Endothelial cell of umbilical vein (primary cell): ENCODE results near the gene CCNY. TPM values are rescaled to one million over a fixed set of nuclear protein-coding genes. Genes with fewer than 3 reads are reported as not detected.

Experiments
- BruUV-seq: library from RNA; stranded (reverse); fragments of 400-500 nt; replicated peaks from 2 replicates; lab custom pipeline; 2021; lab: Mats Ljungman, UMichigan
- CTCF ChIA-PET: fragments of 300-600, 350-600 bp; sonication (Branson Sonifier 250); formaldehyde crosslinking; loops from one replicate; lab custom pipeline; 2021; ENCODE audit warnings: antibody characterized with exemption, inconsistent platforms; lab: Charles Lee
- POLR2A ChIA-PET: fragments of 300-600, 350-600 bp; sonication (Branson Sonifier 250); formaldehyde crosslinking; loops from one replicate; lab custom pipeline; 2021; ENCODE audit warnings: antibody characterized with exemption, inconsistent platforms; lab: Charles Lee
- DNase-seq: peaks from one replicate; pipeline ENCODE4 v3.0.0-alpha.2; 2011; ENCODE audit warnings: low read depth, low spot score
- FAIRE-seq: peaks from 2 replicates; lab custom pipeline; 2011; peaks lifted over from hg19 to GRCh38; lab: Jason Lieb, UNC
- H2AFZ ChIP-seq: 2 replicates; pipeline ENCODE4 v1.6.0; 2012; ENCODE audit warnings: low read depth, low read length, control low read depth, inconsistent platforms
- H3K27ac ChIP-seq: 2 replicates; pipeline ENCODE4 v1.5.1; 2011; ENCODE audit warnings: low read depth, mild to moderate bottlenecking, control low read depth, low read length, moderate library complexity; ENCODE audit not compliant: insufficient read depth
- H3K27me3 ChIP-seq, 2 experiments: 2 replicates each; pipeline versions ENCODE4 v1.6.0 to v1.6.1; 2011; ENCODE audit warnings: low read length in 2 of 2, mixed read lengths in 1 of 2; ENCODE audit not compliant: control insufficient read depth in 2 of 2, insufficient read depth in 2 of 2
- H3K36me3 ChIP-seq, 2 experiments: 2 replicates in 1 of 2; 3 replicates in 1 of 2; pipeline ENCODE4 v1.5.1; 2011; ENCODE audit warnings: low read length in 2 of 2, mild to moderate bottlenecking in 1 of 2, moderate library complexity in 1 of 2; ENCODE audit not compliant: control insufficient read depth in 2 of 2, insufficient read depth in 2 of 2; ENCODE audit errors: extremely low read depth in 1 of 2
- H3K4me1 ChIP-seq: 3 replicates; pipeline ENCODE4 v1.5.1; 2011; ENCODE audit warnings: mild to moderate bottlenecking, low read length; ENCODE audit not compliant: control insufficient read depth, insufficient read depth; ENCODE audit errors: extremely low read depth
- H3K4me2 ChIP-seq: 2 replicates; pipeline ENCODE4 v1.6.1; 2011; ENCODE audit warnings: low read length, control low read depth, mixed read lengths; ENCODE audit not compliant: insufficient read depth
- H3K4me3 ChIP-seq, 3 experiments: fragments of 200-600 bp in 1 of 3; sonication (generic), shearing (Covaris generic) in 1 of 3; replicated peaks in 1 of 3; 2 replicates each; pipeline ENCODE4 v1.5.1; 2011 to 2016; ENCODE audit warnings: control low read depth in 3 of 3, low read length in 3 of 3, mild to moderate bottlenecking in 2 of 3, inconsistent platforms in 1 of 3, low read depth in 1 of 3, moderate library complexity in 1 of 3; ENCODE audit not compliant: insufficient read depth in 1 of 3
- H3K79me2 ChIP-seq: 2 replicates; pipeline ENCODE4 v1.6.0; 2012; ENCODE audit warnings: low read length, inconsistent platforms; ENCODE audit not compliant: control insufficient read depth, insufficient read depth
- H3K9ac ChIP-seq: replicated peaks from 2 replicates; pipeline ENCODE3; 2011; ENCODE audit warnings: low read length, control low read depth; ENCODE audit not compliant: insufficient read depth; ENCODE audit errors: extremely low read depth
- H3K9me1 ChIP-seq: replicated peaks from 3 replicates; pipeline ENCODE4 v1.6.0; 2011; ENCODE audit warnings: mild to moderate bottlenecking, low read length; ENCODE audit not compliant: control insufficient read depth, insufficient read depth; ENCODE audit errors: extremely low read depth
- H3K9me3 ChIP-seq: replicated peaks from 2 replicates; pipeline ENCODE4 v1.5.1; 2012; ENCODE audit warnings: low read length, inconsistent platforms; ENCODE audit not compliant: control insufficient read depth, insufficient read depth
- H4K20me1 ChIP-seq: replicated peaks from 2 replicates; pipeline ENCODE3; 2011; ENCODE audit warnings: mild to moderate bottlenecking, low read length; ENCODE audit not compliant: control insufficient read depth, insufficient read depth; ENCODE audit errors: extremely low read depth
- EZH2 ChIP-seq: IDR thresholded peaks from 2 replicates; pipeline ENCODE4 v1.6.1; 2012; ENCODE audit warnings: borderline replicate concordance, low read depth, mild to moderate bottlenecking, moderate library complexity, low read length, inconsistent platforms; ENCODE audit not compliant: severe bottlenecking
- FOS ChIP-seq: IDR thresholded peaks from 2 replicates; pipeline ENCODE4 v1.6.1; 2011; ENCODE audit warnings: mild to moderate bottlenecking, low read length, moderate library complexity, borderline replicate concordance; ENCODE audit not compliant: insufficient read depth
- GATA2 ChIP-seq: IDR thresholded peaks from 2 replicates; pipeline ENCODE4 v1.7.0; 2011; ENCODE audit warnings: low read depth, mild to moderate bottlenecking, moderate library complexity, mixed read lengths, low read length; ENCODE audit not compliant: insufficient read length, insufficient read depth
- JUN ChIP-seq: IDR thresholded peaks from 2 replicates; pipeline ENCODE4 v1.6.1; 2011; ENCODE audit warnings: borderline replicate concordance, low read depth; ENCODE audit not compliant: insufficient read length, insufficient read depth
- MYC ChIP-seq: IDR thresholded peaks from one replicate; pipeline ENCODE4 v1.6.1; 2011; ENCODE audit warnings: mild to moderate bottlenecking, low read depth, low read length
- POLR2A ChIP-seq: IDR thresholded peaks from 2 replicates; pipeline ENCODE4 v1.6.1; 2012; ENCODE audit warnings: low read depth, mild to moderate bottlenecking, control low read depth, low read length
- POLR2AphosphoS5 ChIP-seq: IDR thresholded peaks from 2 replicates; pipeline ENCODE4 v1.6.1; 2012; ENCODE audit warnings: low read depth, mild to moderate bottlenecking, control low read depth, low read length, moderate library complexity; ENCODE audit not compliant: insufficient read depth
- dilution Hi-C: fragments of 300-500 bp; cut with MboI; formaldehyde crosslinking; loops from one replicate; pipeline ENCODE4 v1.15.0; 2019; ENCODE audit warnings: low sequenced_read_pairs; ENCODE audit not compliant: extremely low pct_ligation_motif_present
- intact Hi-C: fragments of 100-400 bp; cut with micrococcal nuclease; formaldehyde crosslinking; loops from one replicate; pipeline ENCODE4 v1.10.0; 2022
- polyA plus RNA-seq, 4 experiments: library from polyadenylated mRNA; depleted of rRNA in 3 of 4; stranded (reverse) in 3 of 4; unstranded in 1 of 4; fragments of >200 nt; gene quantifications; 2 replicates each; pipeline versions ENCODE4 v1.2.1 to v1.2.3, GENCODE V29; 2011 to 2012; ENCODE audit warnings: missing spikeins in 1 of 4
- total RNA-seq: library from RNA; stranded (reverse); gene quantifications from 2 replicates; pipeline ENCODE4 v1.2.3, GENCODE V29; 2021
- TF ChIP-seq, protein P1 (sequence below), 2 donors: IDR thresholded peaks; 1 replicate in 1 of 2; 2 replicates in 1 of 2; pipeline ENCODE4 v1.5.1; 2011; ENCODE audit warnings: low read length in 2 of 2, mild to moderate bottlenecking in 2 of 2, moderate library complexity in 2 of 2, control low read depth in 1 of 2, inconsistent platforms in 1 of 2, low read depth in 1 of 2; ENCODE audit not compliant: insufficient read depth in 1 of 2; ENCODE audit errors: extremely low read depth in 1 of 2
- TF ChIP-seq, protein P2 (sequence below): IDR thresholded peaks from 2 replicates; pipeline ENCODE4 v1.6.1; 2011; ENCODE audit not compliant: insufficient read depth, insufficient read length

The CCNY gene
- total and polyA plus RNA-seq, 2 donors (not counting 3 experiments of a cell fraction or from before 2014, with no cell fraction given) = 61.5 to 107 TPM

DNA sequence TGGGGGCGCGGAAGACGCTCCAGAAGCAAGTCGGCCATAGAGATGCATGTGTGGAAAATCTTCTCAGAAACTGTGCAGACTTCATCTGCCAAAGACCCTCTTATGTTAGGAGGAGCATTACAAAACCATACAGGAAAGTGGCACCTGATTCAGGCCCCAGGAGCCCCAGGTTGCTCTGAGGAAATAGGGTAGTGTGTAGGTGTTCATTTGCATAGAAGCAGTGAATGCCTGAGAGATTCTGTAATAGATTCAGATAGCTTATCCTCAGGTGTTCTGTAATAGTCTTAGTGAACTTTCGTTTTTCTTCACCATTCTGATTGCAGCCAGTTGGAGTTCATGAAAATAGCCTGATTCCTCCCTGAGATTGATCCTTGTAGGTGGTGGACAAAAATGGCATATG, 162.4 kb downstream of the CCNY start:
- Histone ChIP-seq H3K9me1 (no peaks in the 10 kb centered on the region), H3K9me3 (no peaks in the 10 kb centered on the region), H3K27me3 (no peaks in the 10 kb centered on the region), H3K4me1 (peaks cover 22% of the 10 kb centered on the region), H3K4me2 (no peak overlapping the region), H3K36me3 (peaks cover 0 to 2% of the 10 kb centered on the region in 2 experiments), H2AFZ (no peak overlapping the region), H4K20me1 (no peaks in the 10 kb centered on the region), H3K27ac (no peak overlapping the region), H3K4me3 (no peak overlapping the region), H3K9ac (no peak overlapping the region), H3K79me2 (peaks cover 63% of the 10 kb centered on the region)
- dilution Hi-C loops (no loop called here), intact Hi-C loops (no loop called here)
- ChIA-PET CTCF (no interaction called here), POLR2A (no interaction called here)
- no peak for TF ChIP-seq GATA2
- DNase-seq (no peak), FAIRE-seq (no peak)
- no TSS peak for BruUV-seq

DNA sequence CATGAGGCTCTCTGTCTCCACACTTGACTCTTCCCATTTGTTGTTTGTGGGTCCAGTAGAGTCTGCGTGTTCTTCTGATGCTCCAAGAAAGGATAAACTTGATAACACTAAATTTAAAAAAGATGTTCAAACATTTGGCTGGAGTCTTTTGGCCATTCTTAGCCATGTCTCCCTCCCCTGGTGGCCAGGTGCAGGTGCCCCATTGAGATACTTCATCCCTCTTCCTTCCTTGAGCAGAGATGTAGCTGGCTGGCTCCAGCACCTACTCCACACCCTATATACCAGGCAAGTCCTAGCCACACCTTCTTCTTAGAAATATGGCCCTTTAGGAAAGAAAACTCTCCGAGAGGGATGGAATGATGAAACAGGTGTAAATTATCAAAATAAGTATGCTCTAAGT, 165.6 kb downstream of the CCNY start:
- Histone ChIP-seq H3K4me1 (no peaks in the 10 kb centered on the region), H4K20me1 (no peaks in the 10 kb centered on the region), H3K79me2 (peaks cover 45% of the 10 kb centered on the region), H3K9ac (no peak overlapping the region), H3K4me2 (no peak overlapping the region), H3K9me1 (no peaks in the 10 kb centered on the region), H2AFZ (no peak overlapping the region), H3K27ac (no peak overlapping the region), H3K9me3 (no peaks in the 10 kb centered on the region), H3K4me3 (no peak overlapping the region), H3K36me3 (peaks cover 2 to 3% of the 10 kb centered on the region in 2 experiments), H3K27me3 (no peaks in the 10 kb centered on the region)
- POLR2A ChIA-PET = no interaction called here
- FAIRE-seq = no peak
- BruUV-seq = no TSS peak
- dilution Hi-C loops = no loop called here
- CTCF ChIA-PET = no interaction called here
- intact Hi-C loops = no loop called here
- no peak for DNase-seq
- TF ChIP-seq EZH2 (no peak), JUN (no peak), POLR2A (no peak), GATA2 (no peak), POLR2AphosphoS5 (no peak), MYC (no peak), FOS (no peak)
- TF ChIP-seq, protein P1, sequence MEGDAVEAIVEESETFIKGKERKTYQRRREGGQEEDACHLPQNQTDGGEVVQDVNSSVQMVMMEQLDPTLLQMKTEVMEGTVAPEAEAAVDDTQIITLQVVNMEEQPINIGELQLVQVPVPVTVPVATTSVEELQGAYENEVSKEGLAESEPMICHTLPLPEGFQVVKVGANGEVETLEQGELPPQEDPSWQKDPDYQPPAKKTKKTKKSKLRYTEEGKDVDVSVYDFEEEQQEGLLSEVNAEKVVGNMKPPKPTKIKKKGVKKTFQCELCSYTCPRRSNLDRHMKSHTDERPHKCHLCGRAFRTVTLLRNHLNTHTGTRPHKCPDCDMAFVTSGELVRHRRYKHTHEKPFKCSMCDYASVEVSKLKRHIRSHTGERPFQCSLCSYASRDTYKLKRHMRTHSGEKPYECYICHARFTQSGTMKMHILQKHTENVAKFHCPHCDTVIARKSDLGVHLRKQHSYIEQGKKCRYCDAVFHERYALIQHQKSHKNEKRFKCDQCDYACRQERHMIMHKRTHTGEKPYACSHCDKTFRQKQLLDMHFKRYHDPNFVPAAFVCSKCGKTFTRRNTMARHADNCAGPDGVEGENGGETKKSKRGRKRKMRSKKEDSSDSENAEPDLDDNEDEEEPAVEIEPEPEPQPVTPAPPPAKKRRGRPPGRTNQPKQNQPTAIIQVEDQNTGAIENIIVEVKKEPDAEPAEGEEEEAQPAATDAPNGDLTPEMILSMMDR (IDR thresholded peaks at IDR 0.05; ENCODE audit: extremely low read depth in 1 of 2, insufficient read depth in 1 of 2, low read depth in 1 of 2, low read length in 2 of 2) = no peak
- TF ChIP-seq, protein P2, sequence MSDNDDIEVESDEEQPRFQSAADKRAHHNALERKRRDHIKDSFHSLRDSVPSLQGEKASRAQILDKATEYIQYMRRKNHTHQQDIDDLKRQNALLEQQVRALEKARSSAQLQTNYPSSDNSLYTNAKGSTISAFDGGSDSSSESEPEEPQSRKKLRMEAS = no peak
